GM12878 (cell line): ENCODE data around the gene PRKN. TPM values are rescaled to one million over a fixed set of nuclear protein-coding genes. Genes with fewer than 3 reads are reported as not detected.

Source experiments
- ATAC-seq: fragments of 200-7000 bp; cut with Tn5 transposase; 3 replicates; pipeline ENCODE4 v1.9.1; 2020; ENCODE audit warnings: mild to moderate bottlenecking, moderate library complexity
- BruUV-seq: library from RNA; stranded (reverse); fragments of 400-500 nt; replicated peaks from 2 replicates; lab custom pipeline; 2021; lab: Mats Ljungman, UMichigan
- CTCF ChIA-PET: fragments of 300-600 bp; sonication (Branson Sonifier 250); formaldehyde crosslinking; extraction: SDS; loops from one replicate; lab custom pipeline; 2021; ENCODE audit warnings: inconsistent platforms; lab: Yijun Ruan, JAX
- POLR2A ChIA-PET: fragments of 350-600 bp; formaldehyde crosslinking; extraction: SDS; loops from one replicate; lab custom pipeline; 2021; ENCODE audit warnings: inconsistent platforms; lab: Charles Lee
- RAD21 ChIA-PET: fragments of 300-600 bp; sonication (Branson Sonifier 250); formaldehyde crosslinking; loops from one replicate; lab custom pipeline; 2023; ENCODE audit warnings: antibody characterized with exemption; ENCODE audit not compliant: unreplicated experiment; lab: Charles Lee
- SMC1A ChIA-PET: fragments of 300-600 bp; sonication (Branson Sonifier 250); formaldehyde crosslinking; loops from one replicate; lab custom pipeline; 2023; ENCODE audit not compliant: unreplicated experiment, uncharacterized antibody; lab: Charles Lee
- DNase-seq: peaks from one replicate; pipeline ENCODE4 v3.0.0-alpha.2; 2011; ENCODE audit warnings: low read depth, low spot score
- FAIRE-seq: peaks from 3 replicates; lab custom pipeline; 2011; peaks lifted over from hg19 to GRCh38; lab: Jason Lieb, UNC
- H2AFZ ChIP-seq: 2 replicates; pipeline ENCODE4 v1.6.0; 2011; ENCODE audit warnings: low read depth, low read length, control low read depth; ENCODE audit not compliant: control insufficient read depth
- H3K27ac ChIP-seq: 2 replicates; pipeline ENCODE4 v1.5.1; 2011; ENCODE audit warnings: control low read depth; ENCODE audit not compliant: control insufficient read depth, insufficient read depth
- H3K27me3 ChIP-seq, 2 experiments: replicated peaks in 1 of 2; 2 replicates each; pipeline versions ENCODE4 v1.6.0 to v1.6.1; 2011; ENCODE audit warnings: low read length in 1 of 2; ENCODE audit not compliant: control insufficient read depth in 2 of 2, insufficient read depth in 2 of 2
- H3K36me3 ChIP-seq, 2 experiments: 2 replicates each; pipeline ENCODE4 v1.5.1; 2011; ENCODE audit warnings: low read length in 1 of 2; ENCODE audit not compliant: control insufficient read depth in 2 of 2, insufficient read depth in 2 of 2
- H3K4me1 ChIP-seq: 2 replicates; pipeline ENCODE4 v1.6.1; 2011; ENCODE audit warnings: mild to moderate bottlenecking, low read length, moderate library complexity, mixed read lengths; ENCODE audit not compliant: control insufficient read depth, insufficient read depth
- H3K4me2 ChIP-seq: 2 replicates; pipeline ENCODE4 v1.6.0; 2011; ENCODE audit warnings: control low read depth; ENCODE audit not compliant: control insufficient read depth, insufficient read depth
- H3K4me3 ChIP-seq: fragments of 200-600 bp; sonication (generic); 2 replicates; pipeline ENCODE4 v1.5.1; 2016
- H3K79me2 ChIP-seq: 2 replicates; pipeline ENCODE4 v1.6.0; 2011; ENCODE audit warnings: low read length; ENCODE audit not compliant: control insufficient read depth, insufficient read depth
- H3K9ac ChIP-seq: 2 replicates; pipeline ENCODE4 v1.8.0; 2011; ENCODE audit warnings: low read length, control low read depth, mixed read lengths; ENCODE audit not compliant: control insufficient read depth, insufficient read depth
- H3K9me3 ChIP-seq: replicated peaks from 3 replicates; pipeline ENCODE4 v1.5.1; 2011; ENCODE audit warnings: mild to moderate bottlenecking, low read length; ENCODE audit not compliant: control insufficient read depth, insufficient read depth
- H4K20me1 ChIP-seq: 2 replicates; pipeline ENCODE4 v1.6.0; 2011; ENCODE audit not compliant: control insufficient read depth, insufficient read depth
- FOXK2 ChIP-seq: fragments of 450-650 bp; IDR thresholded peaks from 2 replicates; pipeline ENCODE4 v1.6.1; 2017; ENCODE audit warnings: mild to moderate bottlenecking, moderate library complexity
- MYC ChIP-seq: IDR thresholded peaks from 2 replicates; pipeline ENCODE4 v1.6.1; 2011; ENCODE audit warnings: mild to moderate bottlenecking, low read length, moderate library complexity, inconsistent platforms; ENCODE audit not compliant: insufficient read depth, insufficient replicate concordance, insufficient read length, severe bottlenecking
- NR2F1 ChIP-seq: fragments of 450-650 bp; conservative IDR thresholded peaks from 2 replicates; pipeline ENCODE4 v1.6.1; 2017; ENCODE audit warnings: mild to moderate bottlenecking
- ZNF592 ChIP-seq: fragments of 450-650 bp; IDR thresholded peaks from 2 replicates; pipeline ENCODE4 v1.6.1; 2017; ENCODE audit warnings: mild to moderate bottlenecking, moderate library complexity
- ZZZ3 ChIP-seq: IDR thresholded peaks from 2 replicates; pipeline ENCODE4 v1.6.1; 2011; ENCODE audit warnings: low read depth; ENCODE audit not compliant: control insufficient read depth, insufficient read length
- WGBS: methylation state at CpG from one replicate; pipeline ENCODE4 v1.1.6; 2016; ENCODE audit warnings: low lambda C conversion rate; ENCODE audit not compliant: insufficient replicate concordance, insufficient coverage; ENCODE audit errors: missing lambda C conversion rate; 5-methylcytosine and 5-hydroxymethylcytosine counted together
- in situ Hi-C: fragments of 300-500 bp; cut with MboI; formaldehyde crosslinking; loops from 9 replicates; pipeline ENCODE4 v1.14.3; 2018; ENCODE audit warnings: mixed read lengths
- intact Hi-C: fragments of 100-400 bp; cut with micrococcal nuclease; formaldehyde crosslinking; loops from one replicate; pipeline ENCODE4 v1.14.2; 2022; ENCODE audit not compliant: unreplicated experiment
- polyA plus RNA-seq, 11 experiments: library from polyadenylated mRNA; depleted of rRNA in 4 of 11; unstranded in 6 of 11; stranded (reverse) in 5 of 11; fragments of >200 nt; fragmentation: Nextera tagmentation in 4 of 11; fragmentation: Illumina TruSeq in 1 of 11; extraction: Ambion mirVana in 4 of 11; extraction: Trizol in 1 of 11; gene quantifications; 1 replicate in 1 of 11; 2 replicates in 10 of 11; pipeline versions ENCODE4 v1.2.1 to v1.2.3, GENCODE V29; 2011 to 2016; ENCODE audit warnings: inconsistent platforms in 2 of 11, missing spikeins in 2 of 11, low read depth in 1 of 11
- total RNA-seq, 4 experiments: library from RNA; depleted of rRNA in 3 of 4; stranded (reverse); fragments of >200 nt in 3 of 4; fragmentation: Illumina TruSeq in 1 of 4; extraction: Trizol in 1 of 4; gene quantifications; 2 replicates each; pipeline versions ENCODE4 v1.2.1 to v1.2.3, GENCODE V29; 2013 to 2021
- TF ChIP-seq, protein P1 (sequence below): IDR thresholded peaks from 2 replicates; pipeline ENCODE4 v1.6.1; 2012; ENCODE audit warnings: mild to moderate bottlenecking, low read depth, low read length
- TF ChIP-seq, protein P2 (sequence below): fragments of 450-650 bp; IDR thresholded peaks from 2 replicates; pipeline ENCODE4 v1.6.1; 2017; ENCODE audit warnings: mild to moderate bottlenecking

PRKN gene
- total and polyA plus RNA-seq, 10 of the 15 experiments (the other 5 are each of a cell fraction or from before 2014, with no cell fraction given): 0.06 to 0.09 TPM; not detected in 8

DNA sequence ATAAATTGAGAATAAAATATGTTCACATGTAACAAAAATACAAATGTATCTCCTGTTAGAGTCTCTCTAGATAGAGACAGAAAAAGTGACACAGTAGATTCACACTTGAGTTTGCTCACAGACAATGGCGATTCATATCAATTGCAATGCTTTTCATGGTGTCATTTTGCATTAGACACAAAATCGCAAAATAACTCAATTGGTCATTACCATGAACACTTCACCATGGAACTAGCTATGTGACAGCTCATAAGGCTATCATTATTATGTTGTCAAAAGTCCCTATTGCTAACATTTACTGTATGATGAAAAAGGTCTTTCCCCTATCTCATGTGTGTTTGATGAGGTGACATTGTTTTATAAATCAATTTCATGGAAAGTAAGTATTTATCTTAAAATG is 1204.2 kb downstream of the PRKN start:
- CTCF ChIA-PET: no interaction called here
- TF ChIP-seq, protein P1, sequence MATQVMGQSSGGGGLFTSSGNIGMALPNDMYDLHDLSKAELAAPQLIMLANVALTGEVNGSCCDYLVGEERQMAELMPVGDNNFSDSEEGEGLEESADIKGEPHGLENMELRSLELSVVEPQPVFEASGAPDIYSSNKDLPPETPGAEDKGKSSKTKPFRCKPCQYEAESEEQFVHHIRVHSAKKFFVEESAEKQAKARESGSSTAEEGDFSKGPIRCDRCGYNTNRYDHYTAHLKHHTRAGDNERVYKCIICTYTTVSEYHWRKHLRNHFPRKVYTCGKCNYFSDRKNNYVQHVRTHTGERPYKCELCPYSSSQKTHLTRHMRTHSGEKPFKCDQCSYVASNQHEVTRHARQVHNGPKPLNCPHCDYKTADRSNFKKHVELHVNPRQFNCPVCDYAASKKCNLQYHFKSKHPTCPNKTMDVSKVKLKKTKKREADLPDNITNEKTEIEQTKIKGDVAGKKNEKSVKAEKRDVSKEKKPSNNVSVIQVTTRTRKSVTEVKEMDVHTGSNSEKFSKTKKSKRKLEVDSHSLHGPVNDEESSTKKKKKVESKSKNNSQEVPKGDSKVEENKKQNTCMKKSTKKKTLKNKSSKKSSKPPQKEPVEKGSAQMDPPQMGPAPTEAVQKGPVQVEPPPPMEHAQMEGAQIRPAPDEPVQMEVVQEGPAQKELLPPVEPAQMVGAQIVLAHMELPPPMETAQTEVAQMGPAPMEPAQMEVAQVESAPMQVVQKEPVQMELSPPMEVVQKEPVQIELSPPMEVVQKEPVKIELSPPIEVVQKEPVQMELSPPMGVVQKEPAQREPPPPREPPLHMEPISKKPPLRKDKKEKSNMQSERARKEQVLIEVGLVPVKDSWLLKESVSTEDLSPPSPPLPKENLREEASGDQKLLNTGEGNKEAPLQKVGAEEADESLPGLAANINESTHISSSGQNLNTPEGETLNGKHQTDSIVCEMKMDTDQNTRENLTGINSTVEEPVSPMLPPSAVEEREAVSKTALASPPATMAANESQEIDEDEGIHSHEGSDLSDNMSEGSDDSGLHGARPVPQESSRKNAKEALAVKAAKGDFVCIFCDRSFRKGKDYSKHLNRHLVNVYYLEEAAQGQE: no peak
- TF ChIP-seq NR2F1: no peak
- TF ChIP-seq, all 136 proteins: peak for 0
- Histone ChIP-seq H3K4me2 (no peak overlapping the region), H3K4me1 (no peaks in the 10 kb centered on the region), H4K20me1 (no peaks in the 10 kb centered on the region), H3K27me3 (no peaks in the 10 kb centered on the region), H3K4me3 (no peak overlapping the region), H2AFZ (no peak overlapping the region), H3K9me3 (no peaks in the 10 kb centered on the region), H3K9ac (no peak overlapping the region), H3K27ac (no peak overlapping the region), H3K36me3 (no peaks in the 10 kb centered on the region), H3K79me2 (no peaks in the 10 kb centered on the region)
- in situ Hi-C loops: no loop called here
- no TSS peak for BruUV-seq
- FAIRE-seq (no peak), DNase-seq (no peak), ATAC-seq (no peak)
- intact Hi-C loops: no loop called here
- 19% methylated on average over 2 of the region's 2 CpGs for WGBS
- ChIA-PET SMC1A (no interaction called here), RAD21 (no interaction called here), POLR2A (no interaction called here)

DNA sequence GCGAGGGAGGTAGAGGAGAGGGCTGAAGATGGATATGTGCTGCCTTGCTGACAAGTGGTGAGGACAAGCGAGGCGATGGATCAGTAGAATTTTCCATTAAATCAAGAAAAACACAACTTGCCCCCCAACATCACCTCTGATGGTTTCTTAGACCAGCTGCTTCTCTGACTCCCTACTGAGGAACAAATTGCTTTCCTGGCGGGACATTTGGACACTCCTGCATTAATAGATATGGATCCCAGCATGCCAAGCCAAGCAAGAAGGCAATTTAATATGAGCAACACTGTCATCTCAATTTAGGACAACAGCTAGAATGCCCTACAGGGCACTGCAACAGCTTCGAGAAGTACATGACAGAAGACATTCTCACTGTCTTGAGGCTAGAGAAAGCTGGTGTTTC is 1205.3 kb downstream of the PRKN start:
- Histone ChIP-seq H3K9ac (no peak overlapping the region), H3K27me3 (no peaks in the 10 kb centered on the region), H2AFZ (no peak overlapping the region), H3K79me2 (no peaks in the 10 kb centered on the region), H3K4me2 (no peak overlapping the region), H3K36me3 (no peaks in the 10 kb centered on the region), H3K27ac (no peak overlapping the region), H4K20me1 (no peaks in the 10 kb centered on the region), H3K4me3 (no peak overlapping the region), H3K9me3 (no peaks in the 10 kb centered on the region), H3K4me1 (no peaks in the 10 kb centered on the region)
- ChIA-PET RAD21 (no interaction called here), SMC1A (interaction anchor here (0.9 kb wide), 1 partner anchor 11 kb away, joined by 4 read pairs; no protein-coding TSS in a partner anchor), CTCF (interaction anchor here (0.9 kb wide), 1 partner anchor 14 kb away, joined by 3 read pairs; no protein-coding TSS in a partner anchor), POLR2A (no interaction called here)
- BruUV-seq: no TSS peak
- intact Hi-C loops: no loop called here
- no peak for ATAC-seq
- in situ Hi-C loops: no loop called here
- FAIRE-seq: no peak
- DNase-seq: no peak
- 6% methylated on average over 5 of the region's 5 CpGs for WGBS
- TF ChIP-seq FOXK2: no peak
- no peak for TF ChIP-seq NR2F1
- no peak for TF ChIP-seq MYC
- no peak for TF ChIP-seq ZZZ3
- TF ChIP-seq, protein P2, sequence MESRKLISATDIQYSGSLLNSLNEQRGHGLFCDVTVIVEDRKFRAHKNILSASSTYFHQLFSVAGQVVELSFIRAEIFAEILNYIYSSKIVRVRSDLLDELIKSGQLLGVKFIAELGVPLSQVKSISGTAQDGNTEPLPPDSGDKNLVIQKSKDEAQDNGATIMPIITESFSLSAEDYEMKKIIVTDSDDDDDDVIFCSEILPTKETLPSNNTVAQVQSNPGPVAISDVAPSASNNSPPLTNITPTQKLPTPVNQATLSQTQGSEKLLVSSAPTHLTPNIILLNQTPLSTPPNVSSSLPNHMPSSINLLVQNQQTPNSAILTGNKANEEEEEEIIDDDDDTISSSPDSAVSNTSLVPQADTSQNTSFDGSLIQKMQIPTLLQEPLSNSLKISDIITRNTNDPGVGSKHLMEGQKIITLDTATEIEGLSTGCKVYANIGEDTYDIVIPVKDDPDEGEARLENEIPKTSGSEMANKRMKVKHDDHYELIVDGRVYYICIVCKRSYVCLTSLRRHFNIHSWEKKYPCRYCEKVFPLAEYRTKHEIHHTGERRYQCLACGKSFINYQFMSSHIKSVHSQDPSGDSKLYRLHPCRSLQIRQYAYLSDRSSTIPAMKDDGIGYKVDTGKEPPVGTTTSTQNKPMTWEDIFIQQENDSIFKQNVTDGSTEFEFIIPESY: no peak
- no peak for TF ChIP-seq ZNF592
